SK-N-SH (cell line): ENCODE results near the gene KIF2A. TPM values are rescaled to one million over a fixed set of nuclear protein-coding genes. Genes with fewer than 3 reads are reported as not detected.

Experiments
- CTCF ChIA-PET: fragments of 300-600, 350-600 bp; formaldehyde crosslinking; extraction: SDS; loops from one replicate; lab custom pipeline; 2021; lab: Yijun Ruan, JAX
- POLR2A ChIA-PET: fragments of 350-600 bp; sonication (Branson Sonifier 250); formaldehyde crosslinking; extraction: SDS; loops from one replicate; lab custom pipeline; 2020; ENCODE audit warnings: antibody characterized with exemption, inconsistent platforms; lab: Yijun Ruan, JAX
- DNase-seq: peaks from one replicate; pipeline ENCODE4 v3.0.0; 2012
- H2AFZ ChIP-seq: fragments of 200-600 bp; sonication (generic); 2 replicates; pipeline ENCODE4 v1.8.1; 2016; ENCODE audit warnings: antibody characterized with exemption, mild to moderate bottlenecking, low read depth
- H3F3A ChIP-seq: fragments of 200-600 bp; sonication (generic); replicated peaks from 2 replicates; pipeline ENCODE3; 2016; ENCODE audit warnings: antibody characterized with exemption, mild to moderate bottlenecking; ENCODE audit not compliant: insufficient read depth
- H3K27ac ChIP-seq, 2 experiments: fragments of 200-500 bp in 1 of 2; fragments of 200-600 bp in 1 of 2; sonication (Bioruptor generic) in 1 of 2; sonication (generic), shearing (Covaris generic) in 1 of 2; 2 replicates each; pipeline versions ENCODE4 v1.5.1 to v1.6.1; 2014 to 2016; ENCODE audit warnings: low read depth in 2 of 2, inconsistent platforms in 1 of 2, low read length in 1 of 2, mild to moderate bottlenecking in 1 of 2, mixed read lengths in 1 of 2
- H3K27me3 ChIP-seq: fragments of 200-600 bp; sonication (generic), shearing (Covaris generic); 2 replicates; pipeline ENCODE4 v1.6.1; 2016; ENCODE audit warnings: mixed run types; ENCODE audit not compliant: insufficient read depth
- H3K36me3 ChIP-seq, 2 experiments: fragments of 200-500 bp in 1 of 2; fragments of 200-600 bp in 1 of 2; sonication (Bioruptor generic) in 1 of 2; sonication (generic) in 1 of 2; replicated peaks in 1 of 2; 2 replicates each; pipeline versions ENCODE3 to v1.5.1; 2014 to 2016; ENCODE audit warnings: low read length in 1 of 2, mild to moderate bottlenecking in 1 of 2; ENCODE audit not compliant: insufficient read depth in 2 of 2, control insufficient read depth in 1 of 2
- H3K4me1 ChIP-seq, 2 experiments: fragments of 200-500 bp in 1 of 2; fragments of 200-600 bp in 1 of 2; sonication (Bioruptor generic) in 1 of 2; sonication (generic), shearing (Covaris generic) in 1 of 2; 2 replicates each; pipeline versions ENCODE4 v1.5.1 to v1.6.1; 2014 to 2016; ENCODE audit warnings: low read depth in 1 of 2, low read length in 1 of 2, mixed run types in 1 of 2; ENCODE audit not compliant: insufficient read depth in 2 of 2, control insufficient read depth in 1 of 2
- H3K4me2 ChIP-seq: fragments of 200-600 bp; sonication (generic), shearing (Covaris generic); 2 replicates; pipeline ENCODE4 v1.6.1; 2017; ENCODE audit warnings: mixed run types
- H3K4me3 ChIP-seq, 2 experiments: fragments of 200-500 bp in 1 of 2; fragments of 200-600 bp in 1 of 2; sonication (Bioruptor generic) in 1 of 2; sonication (generic), shearing (Covaris generic) in 1 of 2; 2 replicates each; pipeline versions ENCODE4 v1.5.1 to v1.8.1; 2014 to 2016; ENCODE audit warnings: low read depth in 2 of 2, inconsistent platforms in 1 of 2, low read length in 1 of 2, mild to moderate bottlenecking in 1 of 2, mixed read lengths in 1 of 2, moderate library complexity in 1 of 2
- H3K79me2 ChIP-seq: fragments of 200-600 bp; sonication (generic); 2 replicates; pipeline ENCODE4 v1.8.1; 2017; ENCODE audit warnings: mild to moderate bottlenecking; ENCODE audit not compliant: insufficient read depth
- H3K9ac ChIP-seq: fragments of 200-600 bp; sonication (generic); 2 replicates; pipeline ENCODE4 v1.6.1; 2017; ENCODE audit warnings: mixed run types
- H3K9me2 ChIP-seq: fragments of 200-600 bp; sonication (generic); 2 replicates; pipeline ENCODE4 v1.6.1; 2017; ENCODE audit warnings: mixed run types
- H3K9me3 ChIP-seq: fragments of 200-600 bp; sonication (generic); 2 replicates; pipeline ENCODE4 v1.6.1; 2017; ENCODE audit warnings: mixed run types, mild to moderate bottlenecking, moderate library complexity
- H4K20me1 ChIP-seq: fragments of 200-600 bp; sonication (generic); 2 replicates; pipeline ENCODE4 v1.6.1; 2017; ENCODE audit warnings: mild to moderate bottlenecking, mixed run types; ENCODE audit not compliant: insufficient read depth
- GABPA ChIP-seq: IDR thresholded peaks from 2 replicates; pipeline ENCODE4 v1.4.0; 2012; ENCODE audit warnings: low read depth, mild to moderate bottlenecking
- REST ChIP-seq: IDR thresholded peaks from 2 replicates; pipeline ENCODE4 v1.6.1; 2012; ENCODE audit warnings: mild to moderate bottlenecking, low read depth, low read length, moderate library complexity
- USF2 ChIP-seq: fragments of 150-350 bp; IDR thresholded peaks from 2 replicates; pipeline ENCODE4 v1.6.1; 2017; ENCODE audit warnings: antibody characterized with exemption, low read length, low read depth, borderline replicate concordance
- WGBS: methylation state at CpG from one replicate; pipeline ENCODE4 v1.1.6; 2017; ENCODE audit warnings: low lambda C conversion rate; 5-methylcytosine and 5-hydroxymethylcytosine counted together
- polyA plus RNA-seq, 3 experiments: library from polyadenylated mRNA; depleted of rRNA; stranded (reverse); fragments of >200 nt; gene quantifications; 2 replicates each; pipeline ENCODE4 v1.2.3, GENCODE V29; 2012
- TF ChIP-seq, protein P1 (sequence below): fragments of 200-600 bp; sonication (generic); IDR thresholded peaks from 2 replicates; pipeline ENCODE4 v1.6.1; 2017; ENCODE audit warnings: antibody characterized with exemption, mild to moderate bottlenecking, moderate library complexity

KIF2A gene
- polyA plus RNA-seq, 1 of the 3 experiments (the other 2 are of a cell fraction) = 14.3 TPM

DNA sequence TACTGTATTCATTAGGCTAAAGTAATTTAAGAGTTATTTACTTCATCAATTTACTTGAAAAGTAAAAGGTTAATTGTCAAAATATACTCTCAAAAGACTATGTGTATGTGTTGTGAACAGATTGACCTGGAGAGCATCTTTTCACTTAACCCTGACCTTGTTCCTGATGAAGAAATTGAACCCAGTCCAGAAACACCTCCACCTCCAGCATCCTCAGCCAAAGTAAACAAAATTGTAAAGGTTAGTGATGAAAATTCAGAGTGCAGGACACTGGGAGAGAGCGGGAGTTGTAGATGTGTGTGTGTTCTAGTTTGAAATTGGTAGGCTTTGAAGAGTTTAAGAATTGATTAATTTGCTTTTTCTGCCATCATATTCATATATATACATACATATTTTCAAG is 41.9 kb downstream of the KIF2A start (continued):
- TF ChIP-seq USF2 = no peak

DNA sequence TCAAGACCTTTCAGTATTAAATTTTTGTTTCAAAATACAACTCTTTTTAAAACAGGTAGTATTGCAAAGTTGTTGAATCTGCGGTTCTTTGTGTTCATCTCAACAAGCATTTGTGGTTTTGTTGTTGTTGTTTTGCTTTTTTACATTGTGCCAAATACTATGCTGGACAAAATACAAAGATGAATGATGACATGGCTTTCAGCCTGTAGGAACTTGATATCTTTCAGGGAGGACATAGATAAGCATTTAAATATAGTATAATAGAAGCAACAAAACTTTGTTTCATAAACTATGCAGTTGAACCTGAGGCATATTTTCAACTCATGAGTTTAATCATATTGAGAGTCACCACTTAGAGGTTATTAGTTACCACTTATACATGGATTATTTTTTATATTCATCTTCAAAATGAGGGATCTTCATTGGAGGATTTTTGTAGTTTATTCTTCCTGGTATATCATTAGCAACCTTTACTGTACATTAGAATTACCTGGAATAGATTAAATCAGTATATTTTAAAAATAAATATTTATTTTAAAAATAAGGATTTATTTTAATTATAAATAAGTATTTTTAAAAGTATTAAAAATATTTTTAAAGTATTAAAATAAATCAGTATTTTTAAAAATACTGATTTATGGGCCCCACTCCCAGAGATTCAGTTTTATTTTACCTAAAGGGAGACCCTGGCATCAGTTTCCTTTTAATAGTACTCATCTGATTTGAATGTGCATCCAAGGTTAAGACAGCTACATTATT is 42.9 kb downstream of the KIF2A start:
- H3K4me3 ChIP-seq = no peak overlapping the region
- H3K4me1 ChIP-seq = no peaks in the 10 kb centered on the region; a peak in 1 of 4 replicates
- ChIA-PET CTCF (interaction anchor here (0.8 kb wide), 1 partner anchor 20 kb away, joined by 3 read pairs; no protein-coding TSS in a partner anchor), POLR2A (no interaction called here)
- peaks cover 48% of the 10 kb centered on the region for H3K79me2 ChIP-seq
- TF ChIP-seq GABPA (no peak), REST (no peak), USF2 (no peak)
- TF ChIP-seq, protein P1, sequence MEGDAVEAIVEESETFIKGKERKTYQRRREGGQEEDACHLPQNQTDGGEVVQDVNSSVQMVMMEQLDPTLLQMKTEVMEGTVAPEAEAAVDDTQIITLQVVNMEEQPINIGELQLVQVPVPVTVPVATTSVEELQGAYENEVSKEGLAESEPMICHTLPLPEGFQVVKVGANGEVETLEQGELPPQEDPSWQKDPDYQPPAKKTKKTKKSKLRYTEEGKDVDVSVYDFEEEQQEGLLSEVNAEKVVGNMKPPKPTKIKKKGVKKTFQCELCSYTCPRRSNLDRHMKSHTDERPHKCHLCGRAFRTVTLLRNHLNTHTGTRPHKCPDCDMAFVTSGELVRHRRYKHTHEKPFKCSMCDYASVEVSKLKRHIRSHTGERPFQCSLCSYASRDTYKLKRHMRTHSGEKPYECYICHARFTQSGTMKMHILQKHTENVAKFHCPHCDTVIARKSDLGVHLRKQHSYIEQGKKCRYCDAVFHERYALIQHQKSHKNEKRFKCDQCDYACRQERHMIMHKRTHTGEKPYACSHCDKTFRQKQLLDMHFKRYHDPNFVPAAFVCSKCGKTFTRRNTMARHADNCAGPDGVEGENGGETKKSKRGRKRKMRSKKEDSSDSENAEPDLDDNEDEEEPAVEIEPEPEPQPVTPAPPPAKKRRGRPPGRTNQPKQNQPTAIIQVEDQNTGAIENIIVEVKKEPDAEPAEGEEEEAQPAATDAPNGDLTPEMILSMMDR = no peak
- H4K20me1 ChIP-seq = peaks cover 6% of the 10 kb centered on the region; the same call in 1 of the 2 replicates
- H2AFZ ChIP-seq = no peak overlapping the region
- H3K4me2 ChIP-seq = no peak overlapping the region
- H3K36me3 ChIP-seq = peaks cover 38 to 48% of the 10 kb centered on the region in 2 experiments
- no peaks in the 10 kb centered on the region for H3K27me3 ChIP-seq
- DNase-seq = no peak
- no peak overlapping the region for H3K9ac ChIP-seq
- no peaks in the 10 kb centered on the region for H3K9me2 ChIP-seq
- H3K27ac ChIP-seq = no peak overlapping the region
- H3F3A ChIP-seq = peaks cover 12% of the 10 kb centered on the region
- no peaks in the 10 kb centered on the region for H3K9me3 ChIP-seq
- 95% methylated on average over 1 of the region's 1 CpG for WGBS
